Measurements from ENCODE around the gene RGSL1. TPM values are rescaled to one million over a fixed set of nuclear protein-coding genes. Genes with fewer than 3 reads are reported as not detected.
"Not testable (repeated sequence)": the region's sequence is repeated elsewhere in the genome, so short reads cannot be mapped to it uniquely, and the experiment has no call there.

The RGSL1 gene
- total and polyA plus RNA-seq, 2 donors = not detected

DNA sequence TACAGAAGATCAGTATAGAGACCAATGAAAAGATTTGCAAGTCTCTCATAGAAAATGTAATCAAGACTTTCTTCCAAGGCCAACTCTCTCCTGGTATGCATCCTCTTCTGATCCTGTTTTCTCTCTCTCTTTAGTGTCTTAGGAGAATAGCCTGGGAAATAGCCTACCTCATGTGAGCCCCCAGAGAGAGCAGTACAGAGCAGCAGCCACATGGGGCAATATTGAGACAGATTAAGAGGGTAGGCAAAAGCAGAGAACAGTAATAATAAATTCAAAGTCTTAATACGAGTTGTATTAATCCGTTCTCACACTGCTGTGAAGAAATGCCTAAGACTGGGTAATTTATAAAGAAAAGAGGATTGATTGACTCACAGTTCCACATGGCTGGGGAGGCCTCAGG is 77.7 kb downstream of the RGSL1 start:
- WGBS = 71% methylated on average over 2 of the region's 2 CpGs

DNA sequence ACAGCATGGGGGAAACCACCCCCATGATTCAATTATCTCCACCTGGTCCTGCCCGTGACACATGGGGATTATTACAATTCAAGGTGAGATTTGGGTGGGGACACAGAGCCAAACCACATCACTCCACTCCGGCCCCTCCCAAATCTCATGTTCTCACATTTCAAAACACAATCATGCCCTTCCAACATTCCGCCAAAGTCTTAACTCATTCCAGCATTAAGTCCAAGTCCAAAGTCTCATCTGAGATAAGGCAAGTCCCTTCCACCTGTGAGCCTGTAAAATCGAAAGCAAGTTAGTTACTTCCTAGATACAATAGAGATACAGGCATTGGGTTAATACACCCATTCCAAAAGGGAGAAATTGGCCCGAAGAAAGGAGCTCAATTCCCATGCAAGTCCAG is 78.3 kb downstream of the RGSL1 start:
- not testable (repeated sequence) for H3K36me3 ChIP-seq (ENCODE audit: insufficient read depth); H3K4me3 ChIP-seq (ENCODE audit: low read depth, low read length); H3K27ac ChIP-seq (ENCODE audit: low read depth); H3K4me1 ChIP-seq (ENCODE audit: insufficient read depth); DNase-seq (ENCODE audit: extremely low spot score)
- 82% methylated on average over 5 of the region's 5 CpGs for WGBS

More for the DNA sequence above, 77.7 kb downstream of the RGSL1 start:
- no peak for DNase-seq (ENCODE audit: extremely low spot score)
- Histone ChIP-seq H3K27ac (ENCODE audit: low read depth) (no peak overlapping the region), H3K4me1 (ENCODE audit: insufficient read depth) (no peaks in the 10 kb centered on the region), H3K36me3 (ENCODE audit: insufficient read depth) (no peaks in the 10 kb centered on the region), H3K4me3 (ENCODE audit: low read depth, low read length) (no peak overlapping the region)

DNA sequence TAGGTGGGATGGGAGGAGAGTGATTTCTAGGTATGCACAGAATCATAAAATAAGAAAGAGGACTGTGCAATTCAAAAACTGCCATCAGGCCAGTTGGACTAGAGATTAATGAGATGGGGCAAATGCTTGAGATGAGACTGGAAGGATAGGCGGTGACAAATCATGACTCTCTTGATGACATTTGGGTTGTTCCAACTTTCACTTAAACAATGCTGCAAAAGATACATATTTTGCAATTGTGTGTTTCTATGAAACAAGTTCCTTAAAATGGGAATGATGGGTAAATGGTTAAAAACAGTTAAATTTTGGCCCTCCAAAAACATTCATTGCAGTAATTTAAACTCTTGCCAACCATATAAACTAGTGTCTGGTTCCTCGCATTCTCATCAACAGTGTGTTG is 84.0 kb downstream of the RGSL1 start:
- 90% methylated on average over 2 of the region's 2 CpGs for WGBS
- H3K4me1 ChIP-seq (ENCODE audit: insufficient read depth) = no peaks in the 10 kb centered on the region
- no peak overlapping the region for H3K27ac ChIP-seq (ENCODE audit: low read depth)
- H3K36me3 ChIP-seq (ENCODE audit: insufficient read depth) = no peaks in the 10 kb centered on the region
- H3K4me3 ChIP-seq (ENCODE audit: low read depth, low read length) = no peak overlapping the region
- DNase-seq (ENCODE audit: extremely low spot score) = no peak

DNA sequence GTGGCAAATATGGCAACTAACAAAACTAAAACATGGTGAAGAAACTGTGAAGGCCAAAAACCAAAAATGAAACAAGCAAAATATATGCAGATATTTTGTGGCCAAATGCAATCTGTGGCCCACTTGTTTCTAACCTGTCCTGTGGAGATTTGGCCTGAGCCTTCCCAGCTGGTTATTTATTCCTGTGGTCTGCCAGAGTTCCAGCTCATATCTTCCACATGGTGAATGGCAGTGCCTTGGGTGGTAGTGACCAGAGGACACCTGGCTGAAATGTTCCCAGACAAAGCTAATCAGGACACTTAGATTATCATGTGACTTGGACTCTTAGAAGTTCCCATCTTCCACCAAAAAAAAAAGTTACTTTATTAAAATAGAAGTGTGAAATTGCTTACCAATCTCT is 99.4 kb downstream of the RGSL1 start:
- no peak for DNase-seq (ENCODE audit: extremely low spot score)
- no peaks in the 10 kb centered on the region for H3K36me3 ChIP-seq (ENCODE audit: insufficient read depth)
- H3K4me3 ChIP-seq (ENCODE audit: low read depth, low read length) = no peak overlapping the region
- no peak overlapping the region for H3K27ac ChIP-seq (ENCODE audit: low read depth)
- H3K4me1 ChIP-seq (ENCODE audit: insufficient read depth) = no peaks in the 10 kb centered on the region

DNA sequence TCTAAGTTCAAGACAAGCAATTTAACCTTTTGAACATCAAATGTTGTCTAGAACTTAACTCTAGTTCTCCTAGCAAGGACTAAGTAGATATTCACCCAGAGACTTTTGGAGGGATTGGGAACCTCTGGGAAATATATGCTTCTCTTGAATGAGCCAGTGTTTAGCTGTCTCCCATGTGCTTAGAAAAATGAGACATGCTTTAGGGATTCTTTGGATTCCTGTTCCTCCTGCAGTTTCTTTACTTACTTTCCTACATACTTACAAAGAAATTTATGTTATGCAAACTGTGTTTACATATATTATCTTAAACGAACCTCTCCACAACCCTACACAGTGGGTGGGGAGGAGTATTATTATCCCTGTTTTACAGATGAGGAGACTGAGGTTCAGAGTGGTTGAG is 99.9 kb downstream of the RGSL1 start:
- no peak for DNase-seq (ENCODE audit: extremely low spot score)
- WGBS = 30% methylated on average over 1 of the region's 1 CpG
- Histone ChIP-seq H3K36me3 (ENCODE audit: insufficient read depth) (no peaks in the 10 kb centered on the region), H3K4me3 (ENCODE audit: low read depth, low read length) (no peak overlapping the region), H3K27ac (ENCODE audit: low read depth) (no peak overlapping the region), H3K4me1 (ENCODE audit: insufficient read depth) (no peaks in the 10 kb centered on the region)

DNA sequence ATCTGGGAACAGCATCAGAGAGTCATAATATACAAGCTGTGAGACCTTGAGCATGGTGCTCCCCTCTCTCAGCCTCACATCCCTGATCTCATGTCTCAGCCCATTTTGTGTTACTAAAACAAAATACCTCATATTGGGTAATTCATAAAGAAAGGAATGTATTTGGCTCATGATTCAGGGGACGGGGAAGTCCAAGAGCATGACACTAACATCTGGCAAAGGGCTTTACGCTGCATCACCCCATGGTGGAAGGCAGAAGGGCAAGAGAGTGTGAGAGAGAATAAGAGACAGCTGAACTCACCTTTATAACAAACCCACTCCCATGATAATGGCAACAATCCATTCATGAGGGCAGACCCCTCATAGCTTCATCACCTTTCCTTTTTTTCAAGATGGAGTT is 102.6 kb downstream of the RGSL1 start:
- 83% methylated on average over 2 of the region's 2 CpGs for WGBS
- DNase-seq (ENCODE audit: extremely low spot score) = no peak

DNA sequence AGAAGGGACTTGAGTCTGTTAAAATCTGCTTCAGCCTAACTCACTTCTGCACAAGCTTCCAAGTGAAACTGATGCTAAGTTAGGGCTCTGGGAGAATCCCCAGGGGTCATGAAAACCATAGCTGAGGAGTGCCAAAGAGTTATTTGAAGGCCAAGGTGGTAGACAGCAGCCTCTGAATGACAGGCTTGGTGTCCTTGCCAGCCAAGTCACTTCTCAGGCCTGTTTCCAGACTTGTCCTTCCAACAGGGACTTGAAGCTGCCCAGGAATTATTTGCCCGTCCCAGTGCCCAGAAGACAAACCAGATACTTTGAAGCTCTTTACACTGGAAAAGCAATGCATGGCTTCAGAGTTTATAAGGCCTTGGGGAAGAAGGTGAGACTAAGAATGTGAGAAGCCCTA is 105.5 kb downstream of the RGSL1 start:
- Histone ChIP-seq H3K4me3 (ENCODE audit: low read depth, low read length) (no peak overlapping the region), H3K27ac (ENCODE audit: low read depth) (no peak overlapping the region), H3K4me1 (ENCODE audit: insufficient read depth) (no peaks in the 10 kb centered on the region), H3K36me3 (ENCODE audit: insufficient read depth) (no peaks in the 10 kb centered on the region)
- 76% methylated on average over 1 of the region's 1 CpG for WGBS
- no peak for DNase-seq (ENCODE audit: extremely low spot score)

More for the DNA sequence above, 102.6 kb downstream of the RGSL1 start:
- Histone ChIP-seq H3K36me3 (ENCODE audit: insufficient read depth) (no peaks in the 10 kb centered on the region), H3K4me1 (ENCODE audit: insufficient read depth) (no peaks in the 10 kb centered on the region), H3K27ac (ENCODE audit: low read depth) (no peak overlapping the region), H3K4me3 (ENCODE audit: low read depth, low read length) (no peak overlapping the region)

DNA sequence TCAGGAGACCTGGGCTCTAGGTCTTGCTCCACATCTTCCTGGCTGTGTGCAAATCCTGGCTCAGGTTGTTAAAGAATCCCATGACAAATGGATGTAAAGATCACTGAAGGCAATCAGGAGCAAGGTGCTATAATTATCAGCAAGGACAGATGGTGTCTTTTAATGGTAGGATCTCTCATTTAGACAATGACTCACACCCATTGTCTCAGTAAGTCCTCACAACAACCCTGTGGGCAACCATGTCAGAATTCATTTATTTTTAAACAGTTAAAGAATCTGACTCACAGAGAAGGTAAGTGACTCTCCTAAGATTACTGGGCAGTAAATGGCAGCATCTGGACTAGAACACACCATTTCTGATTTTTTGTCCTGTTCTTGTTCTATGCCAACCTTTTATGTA is 106.3 kb downstream of the RGSL1 start:
- Histone ChIP-seq H3K4me1 (ENCODE audit: insufficient read depth) (no peaks in the 10 kb centered on the region), H3K4me3 (ENCODE audit: low read depth, low read length) (no peak overlapping the region), H3K36me3 (ENCODE audit: insufficient read depth) (no peaks in the 10 kb centered on the region), H3K27ac (ENCODE audit: low read depth) (no peak overlapping the region)
- no peak for DNase-seq (ENCODE audit: extremely low spot score)

DNA sequence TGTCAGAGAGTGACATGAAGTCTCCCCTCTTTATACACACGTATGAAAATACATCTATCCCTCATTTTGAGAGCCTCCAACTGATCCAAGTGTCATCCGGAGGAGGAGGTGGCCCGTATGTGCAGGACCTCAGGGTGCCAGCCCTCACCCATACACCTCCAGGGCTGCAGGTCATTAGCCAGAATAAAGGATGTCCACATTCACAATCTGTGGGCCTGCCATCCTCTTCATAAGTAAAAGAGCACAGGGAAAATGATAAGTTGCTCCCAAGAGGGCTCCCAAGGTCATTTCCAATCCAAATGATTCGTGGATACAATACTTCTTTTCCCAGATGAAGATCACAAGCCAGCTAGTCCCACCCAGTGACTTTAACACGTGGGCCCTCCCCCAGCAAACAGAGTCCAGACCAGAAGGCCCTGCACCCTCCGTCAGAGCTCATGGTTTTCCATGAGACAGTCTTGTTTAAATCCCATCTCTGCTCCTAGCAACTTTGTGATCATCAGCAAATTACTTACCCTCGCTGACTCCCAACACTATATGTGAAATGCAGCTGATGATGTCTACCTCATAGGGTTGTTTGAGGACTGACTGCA is 110.5 kb downstream of the RGSL1 start:
- 72% methylated on average over 7 of the region's 7 CpGs for WGBS
- no peaks in the 10 kb centered on the region for H3K4me1 ChIP-seq (ENCODE audit: insufficient read depth)
- H3K4me3 ChIP-seq (ENCODE audit: low read depth, low read length) = no peak overlapping the region
- no peaks in the 10 kb centered on the region for H3K36me3 ChIP-seq (ENCODE audit: insufficient read depth)
- no peak for DNase-seq (ENCODE audit: extremely low spot score)
- no peak overlapping the region for H3K27ac ChIP-seq (ENCODE audit: low read depth)

DNA sequence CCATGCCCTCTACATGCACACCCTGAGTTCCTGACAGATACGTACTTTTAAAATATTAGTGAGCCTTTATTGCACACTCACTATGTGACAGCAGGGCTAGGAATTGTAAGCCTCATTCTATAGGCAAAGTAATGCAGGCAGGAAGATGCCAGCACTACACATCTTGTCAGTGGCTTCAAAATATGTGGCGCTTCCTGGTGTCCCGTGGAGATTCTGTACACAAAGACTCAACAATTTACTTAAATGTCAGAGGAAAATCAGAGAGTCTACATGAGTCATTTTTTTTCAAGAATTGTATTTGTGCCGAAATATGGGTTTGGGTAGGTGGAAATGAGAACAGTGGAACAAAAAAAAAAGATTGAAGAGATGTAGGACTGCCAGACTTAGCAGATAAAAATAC is 111.5 kb downstream of the RGSL1 start:
- Histone ChIP-seq H3K27ac (ENCODE audit: low read depth) (no peak overlapping the region), H3K4me1 (ENCODE audit: insufficient read depth) (no peaks in the 10 kb centered on the region), H3K36me3 (ENCODE audit: insufficient read depth) (no peaks in the 10 kb centered on the region), H3K4me3 (ENCODE audit: low read depth, low read length) (no peak overlapping the region)
- WGBS = 50% methylated on average over 4 of the region's 4 CpGs
- no peak for DNase-seq (ENCODE audit: extremely low spot score)

DNA sequence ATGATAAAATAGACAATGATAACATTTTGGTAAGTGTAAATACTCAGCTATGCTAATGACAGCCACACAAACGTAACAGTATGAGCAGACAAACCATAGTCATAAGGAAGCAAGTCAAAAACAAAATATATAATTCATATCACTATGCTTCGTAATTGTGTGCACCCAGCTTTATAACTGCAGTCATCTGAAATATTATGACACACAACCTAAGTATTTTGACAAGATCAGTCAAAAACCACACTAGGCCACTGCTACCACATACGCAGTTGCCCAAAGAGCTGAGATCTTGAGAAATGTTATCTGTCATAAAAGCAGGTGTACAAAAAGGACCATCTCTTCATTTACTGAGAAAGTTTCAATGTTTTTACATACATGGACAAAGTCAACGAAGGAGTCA is 113.1 kb downstream of the RGSL1 start:
- H3K4me3 ChIP-seq (ENCODE audit: low read depth, low read length) = no peak overlapping the region
- no peak overlapping the region for H3K27ac ChIP-seq (ENCODE audit: low read depth)
- 88% methylated on average over 4 of the region's 4 CpGs for WGBS
- DNase-seq (ENCODE audit: extremely low spot score) = no peak
- H3K4me1 ChIP-seq (ENCODE audit: insufficient read depth) = no peaks in the 10 kb centered on the region
- no peaks in the 10 kb centered on the region for H3K36me3 ChIP-seq (ENCODE audit: insufficient read depth)

DNA sequence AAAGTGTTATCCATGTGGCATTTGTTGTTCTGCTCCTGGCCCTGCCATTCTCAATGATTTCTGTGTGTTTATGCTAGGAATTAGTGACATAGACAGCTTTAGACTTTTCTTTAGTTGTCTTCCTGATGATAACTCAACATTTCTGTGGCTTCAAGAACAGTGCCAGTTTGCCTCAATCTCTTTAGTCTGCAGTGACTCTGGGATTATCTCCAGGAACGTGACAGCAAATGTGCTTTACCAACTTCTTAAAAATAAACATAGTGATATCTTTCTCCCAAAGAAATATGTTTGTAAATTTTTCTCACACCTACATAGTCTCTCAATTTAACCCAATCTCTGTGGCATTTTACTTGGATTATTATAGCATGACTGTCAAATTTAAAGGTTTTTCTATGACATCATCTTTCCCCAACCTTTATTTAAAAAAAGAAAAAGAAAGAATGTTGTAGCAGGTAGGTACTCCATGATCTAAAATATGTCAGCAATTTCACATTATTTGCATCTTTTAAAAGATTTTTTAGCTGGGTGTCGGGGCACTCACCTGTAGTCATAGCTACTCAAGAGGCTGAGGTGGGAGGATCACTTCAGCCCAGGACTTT is 114.6 kb downstream of the RGSL1 start:
- Histone ChIP-seq H3K36me3 (ENCODE audit: insufficient read depth) (no peaks in the 10 kb centered on the region), H3K27ac (ENCODE audit: low read depth) (no peak overlapping the region), H3K4me1 (ENCODE audit: insufficient read depth) (no peaks in the 10 kb centered on the region), H3K4me3 (ENCODE audit: low read depth, low read length) (no peak overlapping the region)
- DNase-seq (ENCODE audit: extremely low spot score) = no peak
- WGBS = 73% methylated on average over 2 of the region's 2 CpGs

DNA sequence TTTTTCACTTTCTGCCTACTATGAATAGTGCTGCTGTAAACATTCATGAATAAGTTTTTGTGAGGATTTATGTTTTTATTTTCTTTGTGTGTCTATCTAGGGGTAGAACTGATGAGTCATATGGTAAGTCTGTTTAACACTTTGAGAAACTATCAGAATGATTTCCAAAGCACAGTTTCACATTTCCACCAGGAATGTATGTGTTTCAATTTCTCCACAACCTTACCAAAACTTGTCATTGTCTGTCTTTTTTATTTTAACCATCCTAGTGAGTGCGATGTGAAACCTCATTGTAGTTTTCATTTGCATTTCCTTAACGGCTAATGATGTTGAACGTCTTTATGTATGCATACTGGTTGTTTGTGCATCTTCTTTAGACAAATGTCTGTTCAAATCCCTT is 115.6 kb downstream of the RGSL1 start:
- DNase-seq (ENCODE audit: extremely low spot score) = no peak
- 72% methylated on average over 3 of the region's 3 CpGs for WGBS
- H3K36me3 ChIP-seq (ENCODE audit: insufficient read depth) = no peaks in the 10 kb centered on the region
- no peaks in the 10 kb centered on the region for H3K4me1 ChIP-seq (ENCODE audit: insufficient read depth)
- H3K4me3 ChIP-seq (ENCODE audit: low read depth, low read length) = no peak overlapping the region
- H3K27ac ChIP-seq (ENCODE audit: low read depth) = no peak overlapping the region

DNA sequence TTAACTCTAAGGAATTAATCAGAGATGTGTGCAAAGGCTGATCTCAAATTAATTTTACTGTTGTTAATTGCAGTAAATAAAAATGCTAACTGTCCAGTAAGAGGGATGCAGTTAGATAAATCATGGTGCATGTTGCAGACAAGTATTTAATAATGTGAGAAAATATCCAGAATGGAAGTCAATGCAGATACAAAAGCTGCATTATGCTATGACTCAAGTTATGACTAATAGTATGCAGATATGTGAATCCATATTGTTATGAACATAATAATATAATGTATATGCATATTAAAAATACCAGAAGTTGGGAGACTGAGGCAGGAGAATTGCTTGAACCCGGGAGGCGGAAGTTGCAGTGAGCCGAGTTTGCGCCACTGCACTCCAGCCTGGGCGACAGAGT is 117.7 kb downstream of the RGSL1 start:
- H3K4me1 ChIP-seq (ENCODE audit: insufficient read depth) = no peaks in the 10 kb centered on the region
- 94% methylated on average over 5 of the region's 5 CpGs for WGBS

More for the DNA sequence above, 117.7 kb downstream of the RGSL1 start:
- Histone ChIP-seq H3K4me3 (ENCODE audit: low read depth, low read length) (no peak overlapping the region), H3K36me3 (ENCODE audit: insufficient read depth) (peaks cover 1% of the 10 kb centered on the region), H3K27ac (ENCODE audit: low read depth) (no peak overlapping the region)
- no peak for DNase-seq (ENCODE audit: extremely low spot score)

Data from urinary bladder (tissue), 4 donors.